VCaP (cell line): Measurements from ENCODE around the gene IWS1.

ENCODE experiments used
- H3K27ac ChIP-seq: fragments of 450-650 bp; 2 replicates; pipeline ENCODE4 v1.5.1; 2017
- TF ChIP-seq, protein P1 (sequence below): fragments of 450-650 bp; conservative IDR thresholded peaks from 2 replicates; pipeline ENCODE4 v1.5.1; 2017; ENCODE audit warnings: mild to moderate bottlenecking, moderate library complexity

The IWS1 gene

DNA sequence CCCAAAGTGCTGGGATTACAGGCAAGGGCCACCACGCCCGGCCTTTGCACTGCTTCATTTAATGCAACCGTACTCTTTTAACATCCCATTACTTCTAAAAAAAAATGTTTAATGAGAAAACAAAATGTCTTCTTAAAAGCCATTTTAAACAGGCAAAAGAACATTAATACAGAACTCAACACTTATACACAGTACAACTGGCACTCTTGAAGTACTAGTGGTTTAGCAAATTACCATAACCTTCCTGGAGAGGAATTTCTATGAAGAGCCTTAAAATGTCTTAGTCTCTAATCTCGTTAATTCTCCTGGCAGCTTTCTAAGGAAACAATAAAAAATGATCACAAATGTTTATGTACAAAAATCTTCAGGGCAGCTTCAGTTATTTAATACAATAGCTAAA is 5.9 kb downstream of the IWS1 start:
- H3K27ac ChIP-seq = peak overlapping the region; percentile 34
- TF ChIP-seq, protein P1, sequence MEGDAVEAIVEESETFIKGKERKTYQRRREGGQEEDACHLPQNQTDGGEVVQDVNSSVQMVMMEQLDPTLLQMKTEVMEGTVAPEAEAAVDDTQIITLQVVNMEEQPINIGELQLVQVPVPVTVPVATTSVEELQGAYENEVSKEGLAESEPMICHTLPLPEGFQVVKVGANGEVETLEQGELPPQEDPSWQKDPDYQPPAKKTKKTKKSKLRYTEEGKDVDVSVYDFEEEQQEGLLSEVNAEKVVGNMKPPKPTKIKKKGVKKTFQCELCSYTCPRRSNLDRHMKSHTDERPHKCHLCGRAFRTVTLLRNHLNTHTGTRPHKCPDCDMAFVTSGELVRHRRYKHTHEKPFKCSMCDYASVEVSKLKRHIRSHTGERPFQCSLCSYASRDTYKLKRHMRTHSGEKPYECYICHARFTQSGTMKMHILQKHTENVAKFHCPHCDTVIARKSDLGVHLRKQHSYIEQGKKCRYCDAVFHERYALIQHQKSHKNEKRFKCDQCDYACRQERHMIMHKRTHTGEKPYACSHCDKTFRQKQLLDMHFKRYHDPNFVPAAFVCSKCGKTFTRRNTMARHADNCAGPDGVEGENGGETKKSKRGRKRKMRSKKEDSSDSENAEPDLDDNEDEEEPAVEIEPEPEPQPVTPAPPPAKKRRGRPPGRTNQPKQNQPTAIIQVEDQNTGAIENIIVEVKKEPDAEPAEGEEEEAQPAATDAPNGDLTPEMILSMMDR = no peak

DNA sequence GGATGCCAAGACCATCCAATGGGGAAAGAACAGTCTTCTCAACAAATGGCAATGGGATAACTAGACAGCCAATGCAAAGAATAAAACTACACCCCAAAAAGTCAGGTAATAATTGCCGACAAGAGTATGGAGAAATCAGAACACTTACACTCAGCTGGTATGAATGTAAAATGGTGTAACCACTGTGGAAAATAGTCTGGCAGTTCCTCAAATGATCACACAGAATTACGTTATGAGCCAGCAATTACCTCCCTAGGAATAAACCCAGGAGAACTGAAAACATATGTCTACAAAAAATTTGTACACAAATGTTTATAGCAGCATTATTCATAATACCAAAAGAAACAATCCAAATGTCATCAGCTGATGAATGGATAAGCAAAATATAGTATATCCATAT is 8.8 kb downstream of the IWS1 start:
- H3K27ac ChIP-seq = no peak overlapping the region
- TF ChIP-seq, protein P1 = no peak

DNA sequence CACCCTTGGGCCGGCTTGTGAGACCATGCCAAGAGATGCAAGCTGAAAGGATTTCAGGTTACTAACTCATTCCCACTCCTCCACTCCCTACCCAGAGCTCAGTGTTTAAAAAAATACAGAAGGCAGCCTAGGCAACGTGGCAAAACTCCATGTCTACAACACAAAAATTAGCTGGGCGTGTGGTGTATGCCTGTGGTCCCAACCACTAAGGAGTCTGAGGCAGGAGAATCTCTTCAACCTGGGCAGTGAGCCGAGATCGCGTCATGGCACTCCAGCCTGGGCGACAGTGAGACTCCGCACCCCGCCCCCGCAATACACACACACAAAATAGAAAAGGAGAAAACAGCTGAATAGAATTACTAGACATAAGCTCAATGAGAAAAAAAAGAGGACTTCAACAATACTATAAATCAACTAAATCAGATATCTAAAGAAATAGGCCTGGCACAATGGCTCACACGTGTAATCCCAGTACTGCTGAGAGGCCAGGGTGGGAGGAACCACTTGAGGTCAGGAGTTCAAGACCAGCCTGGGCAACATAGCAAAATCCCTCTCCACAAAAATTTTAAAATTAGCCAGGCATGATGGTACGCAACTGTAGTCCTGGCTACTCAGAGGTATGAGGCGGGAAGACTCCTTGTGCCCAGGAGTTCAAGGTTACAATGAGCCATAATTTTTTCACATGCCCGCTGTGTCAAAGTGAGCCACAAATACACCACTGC is 10.1 kb downstream of the IWS1 start:
- TF ChIP-seq, protein P1 = no peak
- no peak overlapping the region for H3K27ac ChIP-seq

DNA sequence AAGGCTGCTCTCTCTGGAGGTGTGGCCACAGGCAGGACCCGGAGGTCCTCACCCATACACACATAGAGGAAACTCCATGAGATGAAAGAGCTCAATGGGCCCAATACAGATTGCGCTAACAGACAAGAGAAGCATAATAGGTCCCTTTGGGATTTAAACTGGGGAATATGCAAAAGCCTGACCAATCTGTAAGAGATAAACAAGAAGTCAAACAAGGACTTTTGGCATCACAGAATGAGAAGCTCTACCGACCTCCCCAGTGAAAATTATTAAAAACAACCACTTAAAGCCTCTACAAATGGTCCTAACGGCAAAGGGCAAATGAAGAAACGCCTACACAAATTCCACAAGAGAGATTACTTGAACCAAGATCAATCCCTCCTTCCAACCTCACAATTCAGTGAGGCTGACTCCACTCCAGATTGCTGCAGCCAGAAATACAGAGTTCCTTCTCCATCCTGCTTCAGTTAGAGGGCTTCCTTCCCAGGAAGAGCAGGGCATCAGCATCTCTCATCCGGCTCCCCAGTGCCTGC is 10.8 kb downstream of the IWS1 start:
- TF ChIP-seq, protein P1 = no peak
- no peak overlapping the region for H3K27ac ChIP-seq

DNA sequence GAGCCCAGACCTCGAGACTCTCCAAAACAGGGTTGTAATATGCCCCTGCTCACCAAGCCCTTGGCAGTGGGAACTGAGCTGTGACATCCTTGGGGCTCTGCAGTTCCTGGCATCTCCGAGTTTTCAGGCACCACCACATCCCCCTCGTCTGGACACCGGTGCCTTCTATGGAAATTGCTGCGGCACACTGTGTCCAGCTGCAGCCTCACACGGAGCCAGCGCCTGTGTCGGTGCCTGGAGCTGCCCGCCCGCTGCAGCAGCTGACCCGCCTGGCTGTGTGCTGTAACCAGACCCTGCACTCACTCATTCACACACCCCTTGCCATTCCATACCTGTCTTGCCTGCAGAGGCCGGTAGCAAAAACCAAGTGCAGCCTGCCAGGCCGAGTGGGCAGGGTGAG is 11.8 kb downstream of the IWS1 start:
- TF ChIP-seq, protein P1 = no peak
- no peak overlapping the region for H3K27ac ChIP-seq

DNA sequence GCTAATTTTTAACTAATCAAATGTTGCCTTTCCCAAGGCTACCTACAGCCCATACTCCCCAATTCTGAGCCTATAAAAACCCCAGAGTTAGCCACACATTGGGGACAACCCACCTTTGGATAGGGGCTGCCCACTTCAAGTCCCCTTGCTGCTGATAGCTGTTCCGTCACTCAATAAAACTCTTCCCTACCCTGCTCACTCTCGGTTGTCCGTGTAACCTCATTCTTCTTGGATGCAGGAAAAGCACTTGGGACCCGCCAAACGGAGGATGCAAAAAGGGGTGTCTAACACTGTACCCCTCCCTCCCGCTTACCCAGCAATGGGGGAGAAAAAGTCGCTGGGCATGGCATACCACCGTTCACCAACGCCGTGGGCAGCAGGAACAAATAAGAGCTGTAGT is 12.2 kb downstream of the IWS1 start:
- H3K27ac ChIP-seq = no peak overlapping the region
- TF ChIP-seq, protein P1 = no peak

DNA sequence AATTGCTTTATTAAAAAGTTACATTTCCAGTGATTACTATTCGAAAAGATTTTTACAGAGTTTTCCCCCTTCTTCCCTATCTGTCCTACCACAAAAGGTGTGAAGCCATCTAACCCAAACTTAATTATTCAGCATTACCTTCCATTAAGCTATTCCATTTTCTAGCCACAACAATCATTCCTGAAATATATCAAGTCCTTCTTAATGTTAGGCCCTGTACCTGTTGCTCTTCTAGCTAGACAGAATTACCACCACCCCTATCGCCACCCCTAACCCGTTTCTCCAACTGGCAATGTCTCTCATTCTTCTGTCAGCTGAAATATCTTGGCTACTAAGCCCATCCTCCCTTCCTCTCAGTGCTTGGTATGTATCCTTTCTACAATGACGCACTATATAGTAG is 13.9 kb downstream of the IWS1 start:
- no peak overlapping the region for H3K27ac ChIP-seq
- TF ChIP-seq, protein P1 = no peak
